NCI-H446 treated with DMSO at 0.1 percent for 48 hours (cell line): Measurements from ENCODE around the gene LDAF1.
"Not testable (repeated sequence)": the region's sequence is repeated elsewhere in the genome, so short reads cannot be mapped to it uniquely, and the experiment has no call there.

ENCODE experiments used
- DNase-seq: peaks from one replicate; lab custom pipeline; 2025; lab: John Stamatoyannopoulos, UW

Gene LDAF1

DNA sequence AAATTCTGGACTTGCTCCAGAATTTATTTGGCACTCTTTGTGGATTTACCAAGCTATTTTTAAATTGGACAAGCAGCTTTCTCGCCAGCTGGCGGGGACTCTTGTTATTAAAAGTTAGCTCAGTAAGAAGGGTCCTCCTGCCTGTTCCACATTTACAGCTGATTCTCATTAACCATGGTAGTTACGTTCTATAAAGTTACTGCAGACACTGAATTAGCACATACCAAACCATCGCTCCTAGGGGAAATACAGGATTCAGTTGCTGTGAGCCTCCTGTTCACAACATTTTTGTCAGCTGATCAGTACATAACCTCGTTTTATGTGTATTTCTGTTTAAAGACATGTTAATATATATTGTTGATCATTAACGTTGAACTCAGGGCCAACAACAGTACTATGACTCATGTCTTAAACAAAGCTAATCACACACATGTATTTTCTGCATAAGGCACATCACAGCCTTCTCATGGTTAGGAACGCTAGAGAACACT lies 4.2 kb downstream of the LDAF1 start:
- peak; percentile 58 for DNase-seq

DNA sequence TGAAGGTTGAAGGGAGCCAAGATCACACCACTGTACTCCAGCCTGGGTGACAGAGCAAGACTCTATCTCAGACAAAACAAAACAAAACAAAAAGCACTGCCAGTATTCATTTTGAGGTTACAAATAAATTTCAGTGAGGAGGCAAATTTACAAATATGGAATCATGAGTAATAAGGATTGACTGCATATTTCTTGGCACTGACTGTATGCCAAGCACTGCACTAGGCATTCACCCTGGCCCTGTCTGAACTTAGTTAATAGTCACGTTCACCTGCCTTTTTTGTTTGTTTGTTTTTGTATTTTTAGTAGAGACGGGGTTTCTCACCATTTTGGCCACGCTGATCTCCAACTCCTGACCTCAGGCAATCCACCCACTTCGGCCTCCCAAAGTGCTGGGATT lies 5.1 kb downstream of the LDAF1 start:
- no peak for DNase-seq

DNA sequence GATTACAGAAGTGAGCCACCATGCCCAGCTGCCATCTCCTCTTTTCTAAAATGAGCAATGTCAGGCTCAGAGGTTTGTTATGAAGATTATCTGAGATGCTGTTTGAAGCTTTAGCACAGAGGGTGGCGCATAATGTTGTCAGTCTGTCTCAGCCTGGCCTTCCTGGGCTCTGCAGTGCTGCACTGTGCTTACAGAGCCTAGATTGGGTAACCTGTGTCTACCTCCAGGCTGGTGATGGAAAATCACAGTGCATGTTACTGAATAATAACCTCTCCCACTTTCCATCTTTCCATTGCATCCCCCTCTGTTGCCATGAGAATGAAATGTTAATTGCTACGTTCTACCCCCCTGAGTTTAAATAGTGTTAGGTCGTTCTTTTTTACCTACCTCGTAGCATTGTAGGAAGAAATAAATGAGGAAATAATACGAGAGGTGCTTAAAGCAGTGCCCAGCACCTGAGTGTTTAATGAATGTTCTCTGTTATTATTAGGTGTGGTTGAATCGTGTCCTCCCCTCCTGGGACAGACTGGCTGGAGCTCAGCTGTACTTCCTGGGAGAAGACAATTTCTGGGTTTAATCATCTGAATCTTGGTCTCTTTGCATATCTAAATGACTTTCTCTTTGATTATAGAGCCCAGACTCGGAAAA lies 6.2 kb downstream of the LDAF1 start:
- DNase-seq: no peak

DNA sequence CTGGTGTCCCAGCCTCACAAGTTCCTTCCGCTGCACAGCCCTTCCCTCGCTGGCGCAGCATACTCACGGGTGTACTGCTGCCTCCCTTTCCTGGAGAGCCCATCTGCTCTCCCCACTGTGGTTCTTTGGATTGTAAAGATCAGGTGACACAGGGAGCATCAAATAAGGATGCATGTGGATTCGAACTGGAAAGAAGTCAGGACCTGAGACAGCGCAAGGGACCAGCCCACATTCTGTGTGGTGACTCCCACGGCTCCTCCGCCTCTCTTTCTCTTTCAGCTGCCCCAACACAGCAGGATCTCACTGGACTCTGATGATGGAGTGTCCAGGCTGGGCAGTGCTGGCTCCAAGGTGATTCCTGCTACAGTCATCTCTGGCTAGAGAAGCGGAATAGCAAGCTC lies 8.1 kb downstream of the LDAF1 start:
- DNase-seq: no peak

DNA sequence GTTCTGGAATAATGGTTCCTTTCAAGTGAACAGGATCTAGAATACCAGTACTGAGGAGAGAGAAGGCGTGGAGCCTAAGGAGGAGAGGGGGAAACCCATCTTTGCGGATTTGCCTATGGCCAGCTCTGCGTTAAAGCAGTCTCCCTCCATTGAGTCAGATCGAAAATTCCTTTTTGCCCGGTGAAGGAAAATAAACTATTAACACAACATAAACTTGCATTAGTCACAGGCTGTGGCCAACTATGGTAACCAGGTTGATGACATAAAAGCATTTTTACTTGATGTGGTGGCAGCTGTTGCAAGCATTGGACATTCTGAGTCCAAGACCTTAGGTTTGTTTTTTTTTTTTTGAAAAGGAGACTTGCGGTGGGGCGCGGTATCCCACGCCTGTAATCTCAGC lies 8.9 kb downstream of the LDAF1 start:
- no peak for DNase-seq

DNA sequence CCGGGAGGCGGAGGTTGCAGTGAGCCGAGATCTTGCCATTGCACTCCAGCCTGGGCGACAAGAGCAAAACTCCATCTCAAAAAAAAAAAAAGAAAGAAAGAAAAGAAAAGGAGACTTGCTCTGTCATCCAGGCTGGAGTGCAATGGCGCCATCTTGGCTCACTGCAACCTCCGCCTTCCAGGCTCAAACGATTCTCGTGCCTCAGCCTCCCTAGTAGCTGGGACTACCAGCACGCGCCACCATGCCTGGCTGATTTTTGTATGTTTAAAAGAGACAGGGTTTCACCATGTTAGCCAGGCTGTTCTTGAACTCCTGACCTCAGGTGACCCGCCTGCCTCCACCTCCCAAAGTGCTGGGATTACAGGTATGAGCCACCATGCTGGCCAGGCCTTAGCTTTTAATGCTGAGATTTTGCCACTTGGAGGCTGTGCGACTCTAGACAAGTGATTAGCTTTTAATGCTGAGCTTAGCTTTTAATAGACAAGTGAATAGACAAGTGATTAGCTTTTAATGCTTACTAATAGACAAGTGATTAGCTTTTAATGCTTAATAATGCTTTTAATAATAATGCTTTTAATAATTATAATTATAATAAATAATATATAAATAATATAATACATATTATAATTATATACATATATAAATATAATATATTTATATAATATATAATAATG lies 9.6 kb downstream of the LDAF1 start:
- DNase-seq: no peak

DNA sequence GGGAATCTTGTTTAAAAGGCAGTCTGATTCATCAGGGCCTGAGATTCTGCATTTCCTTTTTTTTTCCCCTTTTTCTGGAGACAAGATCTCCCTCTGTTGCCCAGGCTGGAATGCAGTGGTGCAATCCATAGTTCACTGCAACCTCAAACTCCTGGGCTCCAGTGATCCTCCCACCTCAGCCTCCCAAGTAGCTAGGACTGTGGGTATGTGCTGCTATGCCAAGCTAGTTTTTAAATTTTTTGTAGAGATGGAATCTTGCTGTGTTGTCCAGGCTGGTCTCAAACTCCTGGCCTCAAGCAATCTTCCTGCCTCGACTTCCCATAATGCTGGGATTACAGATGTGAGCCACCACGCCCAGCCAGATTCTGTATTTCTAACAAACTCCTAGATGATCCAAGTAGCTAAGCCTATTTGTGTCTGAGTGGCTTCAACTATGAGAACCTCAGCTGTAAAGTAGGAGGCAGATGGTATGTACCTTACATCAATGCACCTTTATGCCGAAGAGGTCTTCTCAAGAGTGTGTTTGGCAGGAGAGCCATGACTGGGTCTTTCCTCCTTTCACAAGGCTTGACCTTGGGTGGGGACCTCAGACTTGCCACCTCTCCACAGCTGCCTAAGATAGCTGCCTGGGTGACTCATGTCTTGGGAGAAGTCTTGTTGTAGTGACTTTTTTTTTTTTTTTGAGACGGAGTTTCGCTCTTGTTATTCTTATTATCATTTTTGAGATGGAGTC lies 10.9 kb downstream of the LDAF1 start:
- no peak for DNase-seq

DNA sequence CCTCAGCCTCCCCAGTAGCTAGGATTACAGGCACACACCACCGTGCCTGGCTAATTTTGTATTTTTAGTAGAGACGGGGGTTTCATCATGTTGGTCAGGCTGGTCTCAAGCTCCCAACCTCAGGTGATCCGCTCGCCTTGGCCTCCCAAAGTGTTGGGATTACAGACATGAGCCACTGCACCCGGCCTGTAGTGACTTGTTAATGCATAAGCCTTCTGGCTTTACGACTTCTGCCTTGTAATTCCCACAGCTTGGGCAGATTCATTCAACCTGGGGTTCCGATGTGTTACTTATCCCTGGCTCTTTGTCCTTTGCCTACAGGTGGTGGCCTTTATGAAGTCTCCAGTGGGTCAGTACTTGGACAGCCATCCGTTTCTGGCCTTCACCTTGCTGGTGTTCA lies 11.6 kb downstream of the LDAF1 start:
- DNase-seq: not testable (repeated sequence)

DNA sequence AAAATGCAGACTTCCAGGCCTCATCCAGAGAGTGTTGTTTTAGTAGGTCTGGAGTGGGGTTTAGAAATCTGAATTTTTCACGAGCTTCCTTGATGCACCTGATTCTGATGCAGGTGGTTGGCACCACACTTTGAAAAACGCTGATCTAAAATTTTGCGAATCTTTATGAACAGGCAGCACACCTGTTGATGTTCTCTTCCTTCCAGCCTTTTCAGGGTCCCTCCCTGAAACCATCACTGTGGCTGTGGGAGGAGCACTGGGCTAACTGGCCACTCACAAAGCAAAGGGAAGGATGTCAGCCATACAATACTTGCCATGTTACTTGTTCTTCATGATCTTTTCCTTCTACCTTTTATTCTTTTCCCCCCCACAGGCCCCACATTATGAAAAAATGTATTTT lies 14.2 kb downstream of the LDAF1 start:
- DNase-seq: no peak

DNA sequence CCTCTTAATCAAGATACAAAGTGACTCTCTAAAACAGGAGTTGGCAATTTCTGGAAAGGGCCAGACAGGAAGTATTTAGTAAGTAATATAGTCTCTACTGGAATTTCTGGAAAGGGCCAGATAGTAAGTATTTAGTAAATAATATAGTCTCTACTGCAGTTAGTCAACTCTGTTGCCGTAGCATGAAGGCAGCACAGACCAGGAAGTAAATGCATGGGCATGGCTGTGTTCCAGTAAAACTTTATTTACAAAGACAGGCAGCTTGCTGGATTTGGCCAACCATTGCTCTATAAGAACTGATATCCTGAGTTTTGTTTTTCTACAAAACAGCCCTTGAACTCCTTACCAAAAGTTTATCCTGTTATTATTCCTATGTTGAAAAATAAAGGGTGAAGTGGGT lies 16.9 kb downstream of the LDAF1 start:
- no peak for DNase-seq

DNA sequence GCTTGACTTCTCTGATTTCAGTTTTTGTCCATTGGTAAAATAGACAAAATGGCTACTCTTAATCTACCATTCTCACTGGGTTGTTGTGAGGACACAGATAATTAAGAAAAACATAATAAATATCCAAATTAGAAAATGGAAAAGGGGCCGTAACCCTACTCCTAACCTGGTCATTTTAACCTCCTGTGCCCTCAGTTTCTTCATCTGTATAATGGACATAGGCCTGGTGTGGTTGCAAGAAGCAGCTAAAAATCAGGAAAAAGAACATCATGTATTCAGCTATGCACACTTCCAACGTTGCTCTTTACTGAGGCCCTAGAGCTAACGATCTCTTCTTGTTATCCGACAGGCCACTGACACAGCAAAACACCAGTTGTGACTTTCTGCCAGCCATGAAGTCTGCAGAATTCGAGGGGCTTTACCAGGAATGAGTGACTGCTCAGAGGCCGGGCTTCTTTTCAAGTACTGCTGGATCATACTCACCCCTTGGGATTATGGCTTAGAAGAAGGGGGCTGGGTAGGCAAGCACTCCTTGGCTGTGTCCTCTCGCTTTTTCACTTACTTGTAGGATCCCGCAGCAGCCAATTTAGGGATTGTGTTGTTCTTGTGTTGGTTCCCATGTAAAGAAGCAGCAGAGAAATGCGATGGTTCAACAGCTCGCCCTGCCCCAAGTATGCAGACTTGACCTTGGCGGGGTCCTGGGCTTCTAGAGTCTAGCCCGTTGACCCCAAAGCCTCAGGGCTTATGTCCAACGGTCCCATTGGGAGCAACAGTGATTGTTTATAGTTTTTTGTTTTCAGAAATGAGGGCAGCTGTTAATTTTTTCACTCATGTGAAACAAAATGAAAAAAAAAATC lies 20.9 kb downstream of the LDAF1 start:
- no peak for DNase-seq

DNA sequence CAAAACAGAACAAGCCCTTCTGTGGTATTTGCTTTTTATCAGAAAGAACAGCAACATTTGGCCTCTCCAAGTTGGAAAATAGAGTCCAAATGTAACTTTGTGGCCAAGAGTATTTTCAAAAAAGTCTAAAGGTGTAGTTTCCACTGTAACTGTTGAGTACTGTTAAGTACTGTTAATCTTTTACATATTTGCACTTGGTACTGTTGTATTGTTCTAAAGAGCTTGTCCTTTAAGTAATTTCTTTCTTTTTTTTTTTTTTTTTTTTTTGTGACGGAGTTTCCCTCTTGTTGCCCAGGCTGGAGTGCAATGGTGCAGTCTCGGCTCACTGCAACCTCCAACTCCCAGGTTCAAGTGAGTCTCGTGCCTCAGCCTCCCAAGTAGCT lies 21.5 kb downstream of the LDAF1 start:
- no peak for DNase-seq

DNA sequence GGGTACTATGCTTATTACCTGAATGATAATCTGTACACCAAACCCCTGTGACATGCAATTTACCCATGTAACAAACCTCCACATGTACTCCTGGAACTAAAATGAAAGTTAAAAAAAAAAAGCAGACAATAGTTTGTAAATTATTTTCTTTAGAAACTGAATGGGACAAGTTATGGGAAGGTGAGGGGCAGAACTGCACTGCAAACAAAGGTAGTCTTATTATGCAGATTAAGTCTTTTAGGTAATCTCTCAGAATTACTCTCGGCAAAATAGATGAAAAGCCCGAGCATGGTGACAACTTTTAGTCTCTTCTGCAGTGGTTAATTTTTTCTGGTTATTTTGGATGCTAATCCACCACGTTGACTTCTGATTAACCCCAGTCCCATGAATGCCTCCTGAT lies 25.5 kb downstream of the LDAF1 start:
- DNase-seq: no peak

DNA sequence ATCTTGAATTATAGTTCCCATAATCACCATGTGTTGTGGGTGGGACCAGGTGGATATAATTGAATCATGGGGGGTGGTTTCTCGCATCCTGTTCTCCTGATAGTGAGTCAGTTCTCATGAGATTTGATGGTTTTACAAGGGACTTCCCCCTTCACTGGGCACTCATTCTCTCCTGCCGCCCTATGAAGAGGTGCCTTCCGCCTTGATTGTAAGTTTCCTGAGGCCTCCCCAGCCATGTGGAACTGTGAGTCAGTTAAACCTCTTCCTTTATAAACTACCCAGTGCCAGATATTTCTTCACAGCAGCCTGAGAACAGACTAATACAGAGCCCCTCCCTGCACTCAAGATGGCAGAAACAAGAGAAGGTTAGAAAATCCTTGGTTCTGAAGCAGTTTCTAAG lies 26.4 kb downstream of the LDAF1 start:
- DNase-seq: no peak

DNA sequence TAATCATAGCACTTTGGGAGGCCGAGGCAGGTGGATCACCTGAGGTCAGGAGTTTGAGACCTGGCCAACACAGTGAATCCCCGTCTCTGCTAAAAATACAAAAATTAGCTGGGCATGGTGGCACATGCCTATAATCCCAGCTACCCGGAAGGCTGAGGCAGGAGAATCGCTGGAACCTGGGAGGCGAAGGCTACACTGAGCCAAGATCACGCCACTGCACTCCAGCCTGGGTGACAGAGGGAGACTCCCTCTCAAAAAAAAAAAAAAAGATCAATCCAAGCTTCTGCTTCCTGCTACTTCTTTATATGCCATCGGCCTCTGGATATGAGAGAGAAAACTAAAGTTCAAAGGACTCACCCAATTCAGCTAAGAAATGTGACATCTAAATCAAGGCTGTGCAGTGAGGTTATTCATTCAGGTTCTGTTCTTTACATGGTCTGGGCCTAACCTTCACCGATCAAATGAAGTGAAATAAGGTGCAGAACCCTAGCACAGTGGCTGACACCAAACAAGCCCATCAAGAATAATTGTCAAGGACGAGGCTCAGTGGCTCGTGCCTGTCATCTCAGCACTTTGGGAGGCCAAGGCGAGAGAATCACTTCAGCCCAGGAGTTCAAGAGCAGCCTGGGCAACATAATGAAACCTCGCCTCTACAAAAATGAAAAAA lies 27.3 kb downstream of the LDAF1 start:
- no peak for DNase-seq

DNA sequence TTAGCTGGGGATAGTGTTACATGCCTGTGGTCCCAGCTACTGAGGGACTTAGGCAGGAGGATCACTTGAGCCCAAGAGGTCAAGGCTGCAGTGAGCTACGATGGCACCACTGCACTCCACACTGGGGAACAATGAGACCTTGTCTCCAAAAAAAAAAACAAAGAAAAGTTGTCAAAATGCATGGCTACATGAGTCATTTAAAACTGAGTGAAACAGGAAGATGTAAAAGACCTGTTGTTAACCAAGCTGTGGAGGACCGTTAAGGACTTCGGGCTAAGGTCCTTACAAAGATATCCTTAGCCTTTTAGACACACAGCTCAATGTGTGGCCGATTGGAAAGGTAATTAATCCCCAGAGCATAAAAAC lies 27.8 kb downstream of the LDAF1 start:
- no peak for DNase-seq

DNA sequence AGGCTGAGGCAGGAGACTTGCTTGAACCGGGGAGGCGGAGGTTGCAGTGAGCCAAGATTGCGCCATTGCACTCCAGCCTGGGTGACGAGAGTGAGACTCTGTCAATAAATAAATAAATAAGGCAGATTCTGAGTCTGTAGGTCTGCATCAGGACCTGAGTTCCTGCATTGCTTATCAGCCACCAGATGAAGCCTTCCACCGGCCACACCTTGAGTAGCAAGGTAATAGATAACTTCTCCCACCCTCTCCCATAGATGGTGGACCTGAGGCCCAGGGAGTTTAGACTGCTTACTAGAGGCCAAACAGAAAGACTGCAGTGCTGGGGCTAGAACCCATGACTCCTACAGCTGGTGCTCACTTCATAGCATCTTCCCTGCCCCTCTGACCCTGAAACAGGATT lies 30.8 kb downstream of the LDAF1 start:
- DNase-seq: no peak

DNA sequence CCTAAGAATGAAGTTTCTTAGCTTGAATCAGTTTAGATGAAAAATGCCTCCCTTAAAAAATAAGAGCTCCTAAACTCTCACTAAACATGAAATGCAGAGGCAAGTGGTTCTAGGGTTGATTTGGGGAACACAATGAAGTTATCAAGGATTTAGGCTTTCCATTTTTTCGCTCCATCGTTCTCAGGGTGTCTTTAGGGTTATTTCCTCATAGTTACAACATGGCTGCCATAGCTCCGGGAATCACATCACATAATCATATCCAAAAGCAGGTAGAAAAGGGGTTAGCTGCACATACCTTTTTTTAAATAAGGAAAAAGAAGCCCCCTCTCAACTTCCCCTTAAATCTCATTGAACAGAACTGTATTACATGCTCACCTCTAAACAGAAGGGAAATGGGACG lies 31.5 kb downstream of the LDAF1 start:
- DNase-seq: no peak

DNA sequence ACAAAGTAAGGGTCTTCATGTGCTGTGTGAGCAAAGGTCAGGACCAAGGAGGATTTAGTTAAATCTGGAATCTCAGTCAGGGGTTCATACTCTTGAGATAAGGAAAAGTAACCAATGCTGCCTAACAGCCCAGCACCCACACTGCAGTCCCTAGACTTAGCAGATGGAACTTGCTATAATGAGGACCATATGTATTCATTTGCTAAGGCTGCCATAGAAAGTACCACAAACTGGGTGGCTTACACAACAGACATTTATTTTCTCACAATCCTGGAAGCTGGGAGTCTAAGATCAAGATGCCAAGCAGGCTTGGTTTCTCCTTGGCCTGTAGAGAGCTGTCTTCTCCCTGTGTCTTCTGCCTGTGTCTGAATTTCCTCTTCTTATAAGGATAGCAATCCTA lies 32.1 kb downstream of the LDAF1 start:
- no peak for DNase-seq

DNA sequence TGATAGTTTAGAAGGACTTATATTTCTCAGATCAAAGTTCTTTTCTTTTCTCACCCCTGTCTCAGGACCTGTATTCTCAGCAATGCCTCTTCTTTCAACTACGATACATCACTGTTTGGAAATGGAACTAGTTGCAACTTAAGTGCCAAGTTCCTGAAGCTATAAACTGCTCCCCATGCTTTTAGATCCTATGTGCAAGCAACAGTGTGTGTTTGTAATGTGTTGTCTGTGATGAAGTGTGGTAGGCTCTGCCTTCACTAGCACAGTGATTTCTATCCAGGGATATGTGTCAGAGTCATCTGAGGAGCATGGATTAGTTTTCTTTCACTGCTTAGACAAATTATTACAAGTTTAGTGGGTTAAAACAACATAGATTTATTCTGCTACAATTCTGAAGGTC lies 34.5 kb downstream of the LDAF1 start:
- DNase-seq: no peak

DNA sequence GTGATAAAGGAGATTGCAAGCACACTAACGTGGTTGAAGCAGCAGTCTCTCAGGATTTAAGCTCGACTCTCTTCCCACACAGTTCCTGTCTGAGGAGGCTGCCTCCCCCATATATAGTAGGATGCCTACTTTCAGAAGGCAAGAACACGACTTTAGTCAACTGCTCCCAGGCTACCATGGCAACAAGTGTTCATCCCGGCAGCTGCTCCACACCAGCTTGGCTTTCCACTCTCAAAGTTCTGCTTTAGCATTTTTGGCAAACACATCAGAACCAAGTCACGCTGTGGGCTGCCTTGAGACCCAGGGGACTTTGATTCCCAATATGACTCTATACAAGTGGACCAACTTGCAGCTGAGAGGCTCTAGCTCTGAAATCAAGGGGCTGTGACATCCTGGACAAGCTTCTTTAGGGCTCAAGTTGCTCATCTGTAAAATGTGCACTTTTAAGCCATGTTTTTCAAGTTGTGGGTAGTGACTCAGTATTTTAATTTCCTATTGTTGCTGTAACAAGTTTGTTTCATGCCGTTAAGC lies 36.4 kb downstream of the LDAF1 start:
- DNase-seq: no peak

DNA sequence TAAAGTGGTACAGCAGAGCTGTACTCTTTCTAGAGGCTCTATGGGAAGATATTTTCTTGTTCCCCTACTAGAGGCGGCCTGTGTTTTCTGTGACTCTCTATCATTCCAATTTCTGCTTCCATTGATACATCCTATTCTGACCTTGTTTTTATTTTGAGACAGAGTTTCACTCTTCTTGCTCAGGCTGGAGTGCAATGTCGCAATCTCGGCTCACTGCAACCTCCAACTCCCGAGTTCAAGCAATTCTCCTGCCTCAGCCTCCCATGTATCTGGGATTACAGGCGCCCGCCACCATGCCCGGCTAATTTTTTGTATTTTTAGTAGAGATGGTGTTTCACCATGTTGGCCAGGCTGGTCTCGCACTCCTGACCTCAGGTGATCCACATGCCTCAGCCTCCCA lies 36.9 kb downstream of the LDAF1 start:
- DNase-seq: not testable (repeated sequence)
